Measurements from ENCODE around the gene PCGF1.

PCGF1 gene

GRCh38 chr2:74536166-74536950, 28.9 kb upstream of the PCGF1 start:
- no peak for DNase-seq (ENCODE audit: low read depth)

- no peak for DNase-seq (ENCODE audit: low read depth)
These were observed 28.0 kb upstream of the PCGF1 start for GRCh38 chr2:74535440-74535965.

GRCh38 chr2:74534411-74534810, 26.9 kb upstream of the PCGF1 start:
- no peak for DNase-seq (ENCODE audit: low read depth)

- DNase-seq (ENCODE audit: low read depth) = no peak
These were observed 26.0 kb upstream of the PCGF1 start for GRCh38 chr2:74533464-74533863.

- DNase-seq (ENCODE audit: low read depth) = no peak
These were observed 24.7 kb upstream of the PCGF1 start for GRCh38 chr2:74532222-74532621.

DNA sequence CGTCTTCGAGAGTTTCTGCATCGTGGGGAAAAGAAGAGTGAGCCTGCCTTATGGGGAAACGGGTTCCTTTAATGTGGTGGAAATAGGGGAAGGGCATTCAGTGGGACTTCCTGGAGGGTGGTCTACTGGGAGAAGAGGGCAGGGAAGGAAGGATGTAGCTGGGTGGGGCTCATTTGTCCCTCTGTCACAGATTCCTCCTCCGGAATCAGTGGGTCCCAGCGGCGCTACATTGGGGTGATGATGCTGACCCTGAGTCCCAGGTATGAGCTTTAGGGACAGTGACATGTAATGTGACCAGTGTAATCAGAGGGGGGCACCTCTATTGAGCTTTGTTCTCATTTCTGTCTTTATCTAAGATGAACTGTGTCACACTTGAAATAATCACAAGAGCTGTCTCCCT, 24.2 kb upstream of the PCGF1 start:
- no peak for DNase-seq (ENCODE audit: low read depth)

- peak; percentile 21 for DNase-seq (ENCODE audit: low read depth)
These were observed 23.0 kb upstream of the PCGF1 start for GRCh38 chr2:74530239-74531187.

GRCh38 chr2:74529357-74530238, 22.1 kb upstream of the PCGF1 start, which contains the start of the genes AUP1 and HTRA2:
TSS of gene AUP1 (minus strand) at chr2:74529706. CDS start at chr2:74529629, 77 bp downstream.
TSS of gene HTRA2 (plus strand) at chr2:74529933. CDS start at chr2:74530007, 74 bp downstream.
- peak; percentile 89 for DNase-seq (ENCODE audit: low read depth)

DNA sequence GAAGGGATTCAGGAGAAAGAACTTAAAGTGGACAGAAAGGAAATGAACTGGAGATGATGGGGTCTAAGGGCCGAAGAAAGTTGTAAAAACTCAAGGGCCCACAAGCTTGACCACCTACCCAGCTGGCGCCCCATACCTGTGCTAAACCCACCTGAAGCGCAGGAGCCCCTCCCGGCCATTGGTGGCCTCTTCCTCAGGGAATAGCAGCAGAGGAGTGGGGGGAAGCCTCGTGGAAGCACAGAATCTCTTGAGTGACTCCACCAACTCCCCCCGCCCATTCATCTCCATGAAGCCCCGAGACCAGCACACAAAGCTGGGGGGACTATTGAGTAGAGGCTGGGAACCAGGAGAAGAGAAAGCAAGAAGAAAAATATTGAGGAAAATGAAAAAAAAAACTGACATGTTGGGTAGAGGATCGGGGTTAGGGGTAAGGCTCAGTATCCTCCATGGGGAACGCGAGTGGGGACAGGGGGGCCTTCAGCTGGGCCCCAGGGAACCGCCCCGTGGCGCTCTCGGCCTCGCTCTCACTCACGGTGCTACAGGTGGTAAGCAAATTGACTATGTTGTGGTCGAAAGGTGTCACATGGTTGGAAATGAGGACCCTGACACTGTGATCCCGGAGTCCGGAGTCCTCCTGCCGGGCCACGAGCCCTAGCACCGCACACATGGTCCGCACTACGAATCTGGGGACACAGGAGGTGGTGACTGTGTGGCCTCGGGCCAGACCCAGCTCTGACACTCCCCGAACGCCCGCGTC, 21.3 kb upstream of the PCGF1 start:
- DNase-seq (ENCODE audit: low read depth) = no peak

DNA sequence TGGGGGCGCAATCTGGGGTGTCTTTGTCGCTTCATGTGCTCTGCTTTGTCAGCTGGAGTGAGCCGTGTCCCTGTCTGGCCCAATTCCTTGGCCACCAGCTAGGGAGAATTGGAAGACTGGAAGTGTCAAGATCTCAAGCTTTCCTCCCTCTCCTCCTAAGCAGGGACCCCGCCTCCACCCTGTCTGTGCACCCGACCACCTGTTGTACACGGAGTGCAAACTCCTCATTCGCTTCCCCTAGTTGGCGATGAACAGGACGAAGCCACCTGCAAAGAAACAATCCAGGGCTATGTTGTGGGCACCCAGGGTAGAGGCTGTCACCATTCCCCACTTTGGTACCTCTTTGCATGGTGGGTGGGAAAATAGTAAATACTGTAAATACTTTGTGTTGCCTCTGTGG, 20.2 kb upstream of the PCGF1 start:
- no peak for DNase-seq (ENCODE audit: low read depth)

GRCh38 chr2:74526649-74527230, 19.2 kb upstream of the PCGF1 start:
- no peak for DNase-seq (ENCODE audit: low read depth)

DNA sequence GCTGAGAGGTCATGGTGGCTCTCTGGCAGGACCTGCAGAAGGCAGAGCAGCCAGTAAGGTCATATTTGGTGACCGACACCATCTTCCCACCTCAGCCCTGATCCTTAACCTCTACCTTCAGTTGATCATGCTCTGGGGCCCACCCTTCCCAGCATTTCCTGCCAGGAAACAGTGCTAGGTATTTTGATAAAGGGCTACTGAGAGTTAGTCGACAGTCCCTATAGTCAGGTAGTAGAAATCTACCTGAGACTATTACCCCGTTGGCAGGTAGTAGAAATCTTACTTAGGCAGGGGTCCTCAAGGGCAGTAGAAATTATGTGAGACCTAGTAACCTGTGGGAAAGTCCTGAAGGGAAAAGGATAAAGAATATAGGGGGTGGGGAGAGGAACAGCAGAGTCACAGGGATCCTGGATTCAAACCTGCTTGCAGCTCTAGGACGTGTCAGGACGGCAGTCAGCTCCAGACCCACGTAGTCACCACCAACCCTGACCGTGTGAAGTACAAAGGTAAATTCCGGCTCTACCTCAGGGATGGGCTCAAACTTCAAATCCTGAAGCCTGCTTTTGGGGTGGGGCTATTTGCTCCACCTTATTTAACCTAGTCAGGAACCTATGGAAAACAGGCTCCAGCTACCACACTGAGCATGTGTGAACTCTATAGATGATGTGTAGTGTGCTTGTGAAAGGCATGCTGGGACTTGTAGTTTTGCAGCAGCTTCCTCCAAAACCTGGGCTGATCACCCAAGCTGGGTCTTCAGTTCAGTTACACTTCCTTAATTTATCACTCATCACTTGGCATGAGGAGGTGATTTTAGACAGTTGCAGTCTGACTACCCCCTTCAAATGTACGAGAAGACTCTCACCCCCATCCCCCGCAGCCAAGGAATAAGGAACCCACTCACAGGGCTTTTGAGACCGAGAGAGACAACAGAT, 18.5 kb upstream of the PCGF1 start, which contains the start of gene DQX1:
Gene DQX1, minus strand, starts transcription at position 515 of the 932 bp plus-strand sequence. Its CDS starts 502 bp downstream, at position 13.
- no peak for DNase-seq (ENCODE audit: low read depth)

GRCh38 chr2:74524955-74525716, 17.6 kb upstream of the PCGF1 start:
- no peak for DNase-seq (ENCODE audit: low read depth)

GRCh38 chr2:74524005-74524404, 16.5 kb upstream of the PCGF1 start:
- DNase-seq (ENCODE audit: low read depth) = no peak

DNA sequence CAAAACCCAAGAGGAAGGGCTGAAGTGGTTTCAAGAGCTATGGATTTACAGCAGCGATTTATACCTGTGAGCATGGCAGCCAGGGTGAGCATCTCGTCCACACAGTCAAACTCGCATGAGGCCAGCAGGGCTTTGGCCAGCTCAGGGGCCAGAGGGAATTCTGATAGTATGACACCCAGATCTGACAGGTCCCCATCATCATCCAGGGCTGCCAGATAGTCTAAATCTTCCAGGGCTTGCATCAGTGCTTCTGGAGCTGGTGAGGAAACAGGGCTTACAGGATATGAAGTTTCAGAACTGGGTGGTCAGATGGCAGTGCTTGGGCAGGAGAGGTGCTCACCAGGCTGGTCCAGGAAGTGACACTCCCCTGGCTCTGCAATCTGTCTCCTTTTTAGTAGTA, 15.0 kb upstream of the PCGF1 start:
- DNase-seq (ENCODE audit: low read depth) = no peak

- no peak for DNase-seq (ENCODE audit: low read depth)
These were observed 9.2 kb upstream of the PCGF1 start for GRCh38 chr2:74516650-74517049.

DNA sequence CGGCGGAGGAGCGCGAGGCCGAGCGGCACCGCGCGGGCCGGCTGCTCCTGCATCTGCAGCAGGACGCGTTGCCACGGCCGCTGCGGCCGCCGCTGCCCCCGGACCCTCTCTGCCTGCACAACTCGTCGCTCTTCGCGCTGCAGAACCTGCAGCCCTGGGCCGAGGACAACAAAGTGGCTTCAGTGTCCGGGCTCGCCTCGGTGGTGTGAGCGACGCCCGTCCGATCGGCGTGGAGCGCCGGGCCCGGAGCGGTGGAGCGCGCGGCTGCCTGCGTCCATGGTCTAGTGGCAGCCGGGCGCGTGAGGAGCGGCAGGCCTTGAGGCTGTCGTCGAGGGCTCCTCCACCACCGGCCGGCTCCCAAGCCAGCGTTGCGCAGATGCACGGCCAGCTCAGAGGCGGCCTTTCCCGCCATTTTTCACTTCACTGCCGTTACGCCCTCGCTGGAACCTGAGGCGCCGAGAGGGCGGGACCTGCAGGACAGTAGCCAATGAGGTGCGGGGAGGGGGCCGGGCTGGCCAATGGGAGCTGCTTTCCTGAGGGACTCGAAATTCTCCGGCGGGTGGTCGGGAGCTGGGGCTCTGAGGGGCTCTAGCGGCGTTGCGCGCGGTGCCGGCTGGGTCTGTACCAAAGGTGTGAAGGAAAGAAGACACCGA, 8.6 kb upstream of the PCGF1 start:
- DNase-seq (ENCODE audit: low read depth) = peak; percentile 64

Measured in stimulated activated CD8-positive, alpha-beta memory T cell treated with anti-CD3 and anti-CD28 coated beads, Interleukin-4, amount 100 ng/mL, for 24 hours (primary cell).